ENCODE data around the gene NOX5.

Gene NOX5

DNA sequence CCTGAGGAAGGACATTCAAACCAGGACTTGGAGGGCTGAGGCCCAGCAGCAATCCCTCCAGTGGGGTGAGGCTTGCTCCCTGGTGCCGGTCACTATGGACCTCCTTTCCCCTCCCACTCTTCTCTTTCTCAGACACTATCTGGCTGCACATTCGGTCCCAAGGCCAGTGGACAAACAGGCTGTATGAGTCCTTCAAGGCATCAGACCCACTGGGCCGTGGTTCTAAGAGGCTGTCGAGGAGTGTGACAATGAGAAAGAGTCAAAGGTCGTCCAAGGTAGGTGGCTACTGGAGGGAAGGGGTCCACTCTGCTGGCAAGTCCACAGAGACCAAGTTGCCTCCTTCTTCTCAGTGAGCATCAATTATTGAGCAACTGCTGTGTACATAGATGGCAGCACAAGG lies 28.0 kb downstream of the NOX5 start:
- H3K4me2 ChIP-seq (ENCODE audit: low read length): no peak overlapping the region
- H3K27ac ChIP-seq (ENCODE audit: low read length): no peak overlapping the region
- no peak overlapping the region for H2AFZ ChIP-seq (ENCODE audit: low read depth, low read length)
- H3K9me3 ChIP-seq (ENCODE audit: insufficient read depth, low read length): no peaks in the 10 kb centered on the region
- no peaks in the 10 kb centered on the region for H3K36me3 ChIP-seq (replicated peaks; ENCODE audit: low read depth, low read length)
- no peak overlapping the region for H3K9ac ChIP-seq (ENCODE audit: low read length)
- H3K4me1 ChIP-seq (ENCODE audit: low read length): no peaks in the 10 kb centered on the region
- H3K27me3 ChIP-seq (ENCODE audit: low read depth, low read length): no peaks in the 10 kb centered on the region
- no peak for TF ChIP-seq EZH2phosphoT487 (IDR thresholded peaks at IDR 0.05; ENCODE audit: low read depth)
- TF ChIP-seq, protein P1, sequence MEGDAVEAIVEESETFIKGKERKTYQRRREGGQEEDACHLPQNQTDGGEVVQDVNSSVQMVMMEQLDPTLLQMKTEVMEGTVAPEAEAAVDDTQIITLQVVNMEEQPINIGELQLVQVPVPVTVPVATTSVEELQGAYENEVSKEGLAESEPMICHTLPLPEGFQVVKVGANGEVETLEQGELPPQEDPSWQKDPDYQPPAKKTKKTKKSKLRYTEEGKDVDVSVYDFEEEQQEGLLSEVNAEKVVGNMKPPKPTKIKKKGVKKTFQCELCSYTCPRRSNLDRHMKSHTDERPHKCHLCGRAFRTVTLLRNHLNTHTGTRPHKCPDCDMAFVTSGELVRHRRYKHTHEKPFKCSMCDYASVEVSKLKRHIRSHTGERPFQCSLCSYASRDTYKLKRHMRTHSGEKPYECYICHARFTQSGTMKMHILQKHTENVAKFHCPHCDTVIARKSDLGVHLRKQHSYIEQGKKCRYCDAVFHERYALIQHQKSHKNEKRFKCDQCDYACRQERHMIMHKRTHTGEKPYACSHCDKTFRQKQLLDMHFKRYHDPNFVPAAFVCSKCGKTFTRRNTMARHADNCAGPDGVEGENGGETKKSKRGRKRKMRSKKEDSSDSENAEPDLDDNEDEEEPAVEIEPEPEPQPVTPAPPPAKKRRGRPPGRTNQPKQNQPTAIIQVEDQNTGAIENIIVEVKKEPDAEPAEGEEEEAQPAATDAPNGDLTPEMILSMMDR (IDR thresholded peaks at IDR 0.05; ENCODE audit: low read depth, low read length): no peak
- no peak overlapping the region for H3K4me3 ChIP-seq (ENCODE audit: low read length)
- H3K79me2 ChIP-seq (ENCODE audit: low read length): no peaks in the 10 kb centered on the region
- no peaks in the 10 kb centered on the region for H4K20me1 ChIP-seq (ENCODE audit: insufficient read depth, low read length)

DNA sequence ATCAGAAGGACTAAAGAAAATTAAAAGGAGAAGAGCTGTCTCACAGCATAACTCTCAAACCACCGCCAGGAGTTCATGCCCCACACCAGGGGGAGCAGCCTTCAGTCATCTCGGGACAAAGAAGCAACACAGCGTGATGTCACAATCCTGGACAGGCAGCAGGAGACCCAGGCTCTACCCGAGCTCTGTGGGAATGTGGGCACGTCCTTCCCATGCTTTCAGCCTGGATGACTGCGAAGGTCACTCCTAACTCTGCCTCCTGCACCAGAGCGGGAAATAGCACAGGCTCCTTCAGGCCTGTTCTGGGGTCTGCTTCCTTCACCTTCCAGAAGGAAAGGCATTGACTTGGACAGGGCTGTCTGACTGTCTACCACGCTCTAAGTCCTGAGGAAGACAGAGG lies 31.3 kb downstream of the NOX5 start:
- Histone ChIP-seq H3K9ac (ENCODE audit: low read length) (no peak overlapping the region), H3K79me2 (ENCODE audit: low read length) (no peaks in the 10 kb centered on the region), H3K4me2 (ENCODE audit: low read length) (no peak overlapping the region), H3K36me3 (replicated peaks; ENCODE audit: low read depth, low read length) (no peaks in the 10 kb centered on the region), H3K9me3 (ENCODE audit: insufficient read depth, low read length) (no peaks in the 10 kb centered on the region), H3K27ac (ENCODE audit: low read length) (no peak overlapping the region), H3K4me1 (ENCODE audit: low read length) (no peaks in the 10 kb centered on the region), H3K27me3 (ENCODE audit: low read depth, low read length) (no peaks in the 10 kb centered on the region), H3K4me3 (ENCODE audit: low read length) (no peak overlapping the region), H2AFZ (ENCODE audit: low read depth, low read length) (no peak overlapping the region), H4K20me1 (ENCODE audit: insufficient read depth, low read length) (no peaks in the 10 kb centered on the region)
- no peak for TF ChIP-seq EZH2phosphoT487 (IDR thresholded peaks at IDR 0.05; ENCODE audit: low read depth)
- TF ChIP-seq, protein P1 (IDR thresholded peaks at IDR 0.05; ENCODE audit: low read depth, low read length): no peak

DNA sequence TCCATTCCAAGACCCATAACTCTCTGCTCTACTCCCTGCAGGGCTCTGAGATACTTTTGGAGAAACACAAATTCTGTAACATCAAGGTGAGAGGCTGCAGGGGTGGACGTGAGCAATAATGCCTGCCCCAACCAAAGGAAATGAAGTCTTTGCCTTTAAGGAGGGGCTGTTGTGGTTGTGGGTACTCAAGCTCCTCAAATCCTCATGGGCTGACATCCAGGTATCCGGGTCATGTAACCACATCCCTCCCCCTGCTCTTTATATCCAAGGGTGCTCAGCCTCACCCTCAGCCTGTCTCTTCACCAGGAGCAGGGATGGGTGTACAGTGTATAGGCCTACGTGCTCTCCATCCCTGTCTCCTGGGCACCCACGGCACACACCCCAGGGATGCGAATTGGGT lies 32.3 kb downstream of the NOX5 start:
- H3K9me3 ChIP-seq (ENCODE audit: insufficient read depth, low read length): no peaks in the 10 kb centered on the region
- no peak overlapping the region for H3K9ac ChIP-seq (ENCODE audit: low read length)
- H2AFZ ChIP-seq (ENCODE audit: low read depth, low read length): no peak overlapping the region
- no peaks in the 10 kb centered on the region for H3K4me1 ChIP-seq (ENCODE audit: low read length)
- H3K4me3 ChIP-seq (ENCODE audit: low read length): no peak overlapping the region
- no peaks in the 10 kb centered on the region for H3K27me3 ChIP-seq (ENCODE audit: low read depth, low read length)
- TF ChIP-seq EZH2phosphoT487 (IDR thresholded peaks at IDR 0.05; ENCODE audit: low read depth): no peak
- TF ChIP-seq, protein P1 (IDR thresholded peaks at IDR 0.05; ENCODE audit: low read depth, low read length): no peak
- no peaks in the 10 kb centered on the region for H4K20me1 ChIP-seq (ENCODE audit: insufficient read depth, low read length)
- no peak overlapping the region for H3K27ac ChIP-seq (ENCODE audit: low read length)
- no peak overlapping the region for H3K4me2 ChIP-seq (ENCODE audit: low read length)
- no peaks in the 10 kb centered on the region for H3K79me2 ChIP-seq (ENCODE audit: low read length)
- no peaks in the 10 kb centered on the region for H3K36me3 ChIP-seq (replicated peaks; ENCODE audit: low read depth, low read length)

DNA sequence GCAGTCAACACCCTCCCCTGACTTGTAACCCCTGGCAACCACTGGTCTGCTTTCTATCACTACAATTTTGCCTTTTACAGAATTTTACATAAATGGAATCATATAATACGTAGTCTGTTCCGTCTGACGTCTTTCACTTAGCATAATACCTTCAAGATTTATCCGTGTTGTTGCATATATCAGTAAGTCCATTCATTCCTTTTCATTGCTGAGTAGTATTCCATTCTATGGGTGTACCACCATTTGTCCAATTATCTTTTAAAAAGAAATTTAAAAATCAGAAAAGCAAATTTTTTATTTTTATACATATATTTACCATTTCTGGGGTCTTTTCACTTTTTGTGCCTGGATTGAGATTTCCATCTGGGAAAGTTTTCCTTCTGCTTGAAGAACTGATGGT lies 35.5 kb downstream of the NOX5 start:
- Histone ChIP-seq H3K9ac (ENCODE audit: low read length) (no peak overlapping the region), H3K4me2 (ENCODE audit: low read length) (no peak overlapping the region), H3K9me3 (ENCODE audit: insufficient read depth, low read length) (no peaks in the 10 kb centered on the region), H3K27ac (ENCODE audit: low read length) (no peak overlapping the region), H3K27me3 (ENCODE audit: low read depth, low read length) (no peaks in the 10 kb centered on the region; the same call in 1 of the 2 replicates), H3K36me3 (replicated peaks; ENCODE audit: low read depth, low read length) (no peaks in the 10 kb centered on the region), H3K4me1 (ENCODE audit: low read length) (no peaks in the 10 kb centered on the region), H2AFZ (ENCODE audit: low read depth, low read length) (no peak overlapping the region), H4K20me1 (ENCODE audit: insufficient read depth, low read length) (no peaks in the 10 kb centered on the region), H3K4me3 (ENCODE audit: low read length) (no peak overlapping the region), H3K79me2 (ENCODE audit: low read length) (no peaks in the 10 kb centered on the region)
- TF ChIP-seq EZH2phosphoT487 (IDR thresholded peaks at IDR 0.05; ENCODE audit: low read depth): no peak
- TF ChIP-seq, protein P1 (IDR thresholded peaks at IDR 0.05; ENCODE audit: low read depth, low read length): no peak
